ENCODE data around the gene RAB21. TPM values are rescaled to one million over a fixed set of nuclear protein-coding genes. Genes with fewer than 3 reads are reported as not detected.

Gene RAB21
- total RNA-seq, 4 donors from 2014 or later: 15.9 to 48.4 (median 29.9) TPM

DNA sequence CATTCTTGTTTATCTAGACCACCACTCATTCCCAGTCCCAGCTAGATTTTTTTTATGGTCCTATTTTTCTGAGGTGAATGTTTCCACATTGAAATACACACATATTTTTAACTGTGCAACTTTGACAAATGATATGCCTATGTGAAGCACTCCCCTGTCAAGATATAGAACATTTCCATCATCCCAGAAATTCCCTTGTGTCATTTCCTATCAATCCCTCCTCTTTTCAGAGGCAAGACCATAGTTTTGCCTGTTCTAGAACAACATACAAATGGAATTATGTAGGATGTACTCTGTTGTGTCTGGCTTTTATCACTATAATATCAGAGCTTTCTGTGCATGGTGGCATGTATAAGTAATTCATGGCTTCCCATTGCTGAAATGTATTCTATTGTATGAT is 36.1 kb upstream of the RAB21 start:
- Histone ChIP-seq H3K4me1 (no peaks in the 10 kb centered on the region), H3K9me3 (peaks cover 3 to 12% of the 10 kb centered on the region in 2 donors), H3K36me3 (no peaks in the 10 kb centered on the region), H3K4me3 (no peak overlapping the region), H3K27ac (no peak overlapping the region), H3K27me3 (no peaks in the 10 kb centered on the region)
- intact Hi-C loops (cut with DNase I; ENCODE audit: low total_unique reads): no loop called here
- TF ChIP-seq POLR2AphosphoS5 (IDR thresholded peaks at IDR 0.05) (no peak), POLR2A (IDR thresholded peaks at IDR 0.05) (no peak), EP300 (IDR thresholded peaks at IDR 0.05; ENCODE audit: low read depth) (no peak)
- TF ChIP-seq, protein P1, sequence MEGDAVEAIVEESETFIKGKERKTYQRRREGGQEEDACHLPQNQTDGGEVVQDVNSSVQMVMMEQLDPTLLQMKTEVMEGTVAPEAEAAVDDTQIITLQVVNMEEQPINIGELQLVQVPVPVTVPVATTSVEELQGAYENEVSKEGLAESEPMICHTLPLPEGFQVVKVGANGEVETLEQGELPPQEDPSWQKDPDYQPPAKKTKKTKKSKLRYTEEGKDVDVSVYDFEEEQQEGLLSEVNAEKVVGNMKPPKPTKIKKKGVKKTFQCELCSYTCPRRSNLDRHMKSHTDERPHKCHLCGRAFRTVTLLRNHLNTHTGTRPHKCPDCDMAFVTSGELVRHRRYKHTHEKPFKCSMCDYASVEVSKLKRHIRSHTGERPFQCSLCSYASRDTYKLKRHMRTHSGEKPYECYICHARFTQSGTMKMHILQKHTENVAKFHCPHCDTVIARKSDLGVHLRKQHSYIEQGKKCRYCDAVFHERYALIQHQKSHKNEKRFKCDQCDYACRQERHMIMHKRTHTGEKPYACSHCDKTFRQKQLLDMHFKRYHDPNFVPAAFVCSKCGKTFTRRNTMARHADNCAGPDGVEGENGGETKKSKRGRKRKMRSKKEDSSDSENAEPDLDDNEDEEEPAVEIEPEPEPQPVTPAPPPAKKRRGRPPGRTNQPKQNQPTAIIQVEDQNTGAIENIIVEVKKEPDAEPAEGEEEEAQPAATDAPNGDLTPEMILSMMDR (IDR thresholded peaks at IDR 0.05): no peak
- in situ Hi-C loops (cut with MboI; ENCODE audit: low pct_ligation_motif_present in 1 of 4, low pct_unique_long_range_greater_than_20kb in 1 of 4, low sequenced_read_pairs in 3 of 4): no loop called here
- no peak for DNase-seq

DNA sequence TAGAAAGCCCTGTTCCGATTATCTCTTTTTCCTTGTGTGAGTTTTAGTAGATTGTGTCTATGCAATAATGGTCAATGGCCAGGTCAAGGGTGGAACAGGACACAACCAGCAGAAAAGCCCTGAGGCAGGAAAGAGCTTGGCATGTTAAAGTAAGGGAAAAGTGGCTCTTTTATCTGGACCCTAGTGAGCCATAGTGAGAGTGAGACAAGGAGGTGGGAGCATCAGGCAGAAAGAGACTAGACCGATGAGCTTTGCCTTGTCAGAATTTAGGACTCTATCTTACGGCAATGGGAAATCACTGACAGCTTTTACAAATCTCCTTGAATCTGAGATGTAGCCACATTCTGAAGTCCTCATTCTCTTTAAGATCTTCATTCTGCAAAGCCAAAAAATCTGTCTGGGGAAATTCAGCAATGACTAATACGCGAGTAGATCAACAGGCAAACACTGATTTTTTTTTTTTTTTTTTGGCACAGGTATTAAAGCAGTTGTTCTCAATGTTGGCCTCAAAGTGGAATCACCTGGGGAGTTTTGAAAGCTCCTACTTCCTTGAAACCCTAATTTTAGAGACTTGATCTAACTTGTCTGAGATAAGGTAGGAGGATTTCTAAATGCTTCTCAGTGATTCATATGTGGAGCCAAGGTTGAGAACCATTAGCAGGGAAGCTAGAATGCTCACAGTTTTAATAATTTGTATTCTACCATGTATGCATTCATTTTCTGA is 34.9 kb upstream of the RAB21 start:
- TF ChIP-seq, protein P1 (IDR thresholded peaks at IDR 0.05): no peak
- TF ChIP-seq EP300 (IDR thresholded peaks at IDR 0.05; ENCODE audit: low read depth) (no peak), POLR2AphosphoS5 (IDR thresholded peaks at IDR 0.05) (no peak), POLR2A (IDR thresholded peaks at IDR 0.05) (no peak)
- in situ Hi-C loops (cut with MboI; ENCODE audit: low pct_ligation_motif_present in 1 of 4, low pct_unique_long_range_greater_than_20kb in 1 of 4, low sequenced_read_pairs in 3 of 4) (no loop called here), intact Hi-C loops (cut with DNase I; ENCODE audit: low total_unique reads) (no loop called here)
- 91 to 95% methylated on average over 5 of the region's 5 CpGs for WGBS, 2 donors (ENCODE audit: low coverage in 1 of 2)
- Histone ChIP-seq H3K4me1 (no peaks in the 10 kb centered on the region), H3K36me3 (no peaks in the 10 kb centered on the region), H3K27me3 (no peaks in the 10 kb centered on the region), H3K9me3 (no peaks in the 10 kb centered on the region), H3K27ac (no peak overlapping the region), H3K4me3 (no peak overlapping the region)
- no peak for DNase-seq

DNA sequence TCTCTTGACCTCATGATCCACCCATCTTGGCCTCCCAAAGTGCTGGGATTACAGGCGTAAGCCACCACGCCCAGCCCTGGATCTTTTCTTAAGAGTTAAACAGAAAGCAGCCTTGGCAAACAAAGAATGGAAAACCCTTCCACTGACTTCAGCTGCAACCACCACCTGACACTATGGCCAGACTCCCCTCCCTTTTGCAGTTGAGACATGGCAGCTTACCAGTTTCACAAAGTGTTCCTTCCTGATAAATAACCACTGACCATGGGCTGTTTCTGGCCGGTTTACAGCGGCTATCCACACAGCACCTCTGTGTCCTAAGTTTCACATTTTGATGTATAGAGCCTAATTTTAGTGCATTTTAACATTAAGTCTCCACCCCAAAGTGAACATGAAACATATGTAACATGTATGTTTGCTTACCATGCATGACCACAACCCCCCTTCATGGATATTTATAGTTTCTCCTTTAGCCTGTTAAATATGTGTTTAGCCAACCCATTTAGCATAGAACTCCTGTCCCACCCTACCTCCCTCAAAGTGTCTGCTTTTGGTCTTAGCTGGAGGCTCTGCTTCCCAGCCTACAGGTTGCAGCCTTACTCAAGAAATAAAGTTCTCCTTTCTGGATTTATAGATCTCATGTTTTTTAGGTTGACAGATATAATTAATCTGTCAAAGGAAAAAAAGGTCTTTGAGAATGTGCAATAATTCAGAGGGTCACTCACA is 32.7 kb upstream of the RAB21 start:
- no peak overlapping the region for H3K27ac ChIP-seq
- 92 to 100% methylated on average over 1 to 4 of the region's 4 CpGs for WGBS, 2 donors (ENCODE audit: low coverage in 1 of 2)
- no peaks in the 10 kb centered on the region for H3K36me3 ChIP-seq
- no peaks in the 10 kb centered on the region for H3K4me1 ChIP-seq
- TF ChIP-seq, protein P1 (IDR thresholded peaks at IDR 0.05): no peak
- TF ChIP-seq POLR2AphosphoS5 (IDR thresholded peaks at IDR 0.05) (no peak), POLR2A (IDR thresholded peaks at IDR 0.05) (no peak), EP300 (IDR thresholded peaks at IDR 0.05; ENCODE audit: low read depth) (no peak)
- intact Hi-C loops (cut with DNase I; ENCODE audit: low total_unique reads): no loop called here
- no peak for DNase-seq
- no peaks in the 10 kb centered on the region for H3K9me3 ChIP-seq
- H3K27me3 ChIP-seq: no peaks in the 10 kb centered on the region
- no peak overlapping the region for H3K4me3 ChIP-seq
- in situ Hi-C loops (cut with MboI; ENCODE audit: low pct_ligation_motif_present in 1 of 4, low pct_unique_long_range_greater_than_20kb in 1 of 4, low sequenced_read_pairs in 3 of 4): no loop called here

DNA sequence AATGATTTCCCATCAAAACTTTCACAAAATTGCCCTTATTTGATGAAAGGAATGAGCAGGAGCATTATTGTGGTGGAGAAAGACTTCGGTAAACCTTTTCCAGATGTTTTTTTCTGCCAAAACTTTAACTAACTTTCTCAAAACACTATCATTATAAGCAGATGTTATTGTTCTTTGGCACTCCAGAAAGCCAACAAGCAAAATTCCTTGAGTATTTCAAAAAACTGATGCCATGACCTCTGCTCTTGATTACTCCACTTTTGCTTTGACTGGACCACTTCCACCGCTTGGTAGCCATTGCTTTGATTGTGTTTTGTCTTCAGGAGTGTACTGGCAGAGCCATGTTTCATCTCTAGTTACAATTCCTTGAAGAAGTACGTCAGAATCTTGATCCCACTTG is 29.7 kb upstream of the RAB21 start:
- in situ Hi-C loops (cut with MboI; ENCODE audit: low pct_ligation_motif_present in 1 of 4, low pct_unique_long_range_greater_than_20kb in 1 of 4, low sequenced_read_pairs in 3 of 4) (loop anchor here in 3 of 4 donors (25.0 kb wide), 1 partner anchor 313 kb away; no protein-coding TSS in a partner anchor), intact Hi-C loops (cut with DNase I; ENCODE audit: low total_unique reads) (no loop called here)
- H3K27me3 ChIP-seq: no peaks in the 10 kb centered on the region
- no peaks in the 10 kb centered on the region for H3K4me1 ChIP-seq
- no peak overlapping the region for H3K4me3 ChIP-seq
- H3K9me3 ChIP-seq: no peaks in the 10 kb centered on the region
- WGBS, 2 donors (ENCODE audit: low coverage in 1 of 2): 81 to 85% methylated on average over 3 of the region's 3 CpGs
- H3K27ac ChIP-seq: no peak overlapping the region
- TF ChIP-seq, protein P1 (IDR thresholded peaks at IDR 0.05): no peak
- TF ChIP-seq POLR2AphosphoS5 (IDR thresholded peaks at IDR 0.05): no peak
- TF ChIP-seq POLR2A (IDR thresholded peaks at IDR 0.05): no peak
- TF ChIP-seq EP300 (IDR thresholded peaks at IDR 0.05; ENCODE audit: low read depth): no peak
- no peaks in the 10 kb centered on the region for H3K36me3 ChIP-seq
- DNase-seq: no peak
